Measurements from ENCODE around the gene PALD1.

PALD1 gene

GRCh38 chr10:70480239-70480861, 1.8 kb downstream of the PALD1 start:
- Histone ChIP-seq H4K91ac (ENCODE audit: low read depth, low read length, poor library complexity) (no peak overlapping the region), H3K79me1 (ENCODE audit: low read depth, low read length) (peaks cover 6% of the 10 kb centered on the region), H3K9ac (ENCODE audit: low read depth, low read length, poor library complexity) (no peak overlapping the region), H3K27me3 (ENCODE audit: control insufficient read depth in 3 of 3, insufficient read depth in 3 of 3, low read depth in 1 of 3, low read length in 3 of 3) (peaks cover 0 to 28% (median 4%) of the 10 kb centered on the region in 3 experiments), H3K23ac (ENCODE audit: low read depth, low read length, poor library complexity) (no peak overlapping the region), H2BK12ac (ENCODE audit: low read length) (no peak overlapping the region), H3K14ac (ENCODE audit: low read length) (no peak overlapping the region), H3K4ac (ENCODE audit: low read length) (no peak overlapping the region), H3K4me2 (ENCODE audit: insufficient read depth, low read length, poor library complexity, severe bottlenecking) (no peak overlapping the region), H3K18ac (ENCODE audit: low read length) (peak overlapping the region; percentile 11), H2AK5ac (ENCODE audit: low read depth, low read length) (no peak overlapping the region), H2BK120ac (ENCODE audit: low read depth, low read length) (no peak overlapping the region), H3K9me3 (replicated peaks in 1 of 2; ENCODE audit: control insufficient read depth in 2 of 2, insufficient read depth in 1 of 2, low read depth in 1 of 2, low read length in 2 of 2) (no peaks in the 10 kb centered on the region), H3K27ac (replicated peaks; ENCODE audit: low read length) (no peak overlapping the region), H2BK15ac (ENCODE audit: low read length) (no peak overlapping the region), H3K36me3 (replicated peaks in 1 of 2; ENCODE audit: control insufficient read depth in 2 of 2, insufficient read depth in 2 of 2, low read length in 2 of 2) (no peaks in the 10 kb centered on the region), H2AFZ (ENCODE audit: low read length) (no peak overlapping the region), H4K8ac (ENCODE audit: low read depth, low read length) (no peak overlapping the region), H3K4me3 (ENCODE audit: low read length in 2 of 2) (peak overlapping the region in 1 of 2 donors; percentile 75), H2BK5ac (ENCODE audit: low read length) (no peak overlapping the region), H3K4me1 (ENCODE audit: control insufficient read depth in 2 of 2, insufficient read depth in 1 of 2, low read depth in 1 of 2, low read length in 2 of 2) (peaks cover 7 to 8% of the 10 kb centered on the region in 2 donors)
- DNase-seq (ENCODE audit: low spot score), result no peak
- WGBS, 2 donors (ENCODE audit: extremely low coverage in 2 of 2, insufficient read length in 2 of 2, insufficient replicate concordance in 1 of 2), result no CpG with 5 or more reads among the region's 9 CpGs

- peaks cover 7 to 8% of the 10 kb centered on the region in 2 donors for H3K4me1 ChIP-seq (ENCODE audit: control insufficient read depth in 2 of 2, insufficient read depth in 1 of 2, low read depth in 1 of 2, low read length in 2 of 2)
- no peak overlapping the region for H2AFZ ChIP-seq (ENCODE audit: low read length)
- H3K27me3 ChIP-seq (ENCODE audit: control insufficient read depth in 3 of 3, insufficient read depth in 3 of 3, low read depth in 1 of 3, low read length in 3 of 3), result peaks cover 0 to 20% (median 4%) of the 10 kb centered on the region in 3 experiments
- H3K27ac ChIP-seq (replicated peaks; ENCODE audit: low read length), result no peak overlapping the region
- H3K4me3 ChIP-seq (ENCODE audit: low read length in 2 of 2), result no peak overlapping the region
- no peak overlapping the region for H2AK5ac ChIP-seq (ENCODE audit: low read depth, low read length)
- H3K23ac ChIP-seq (ENCODE audit: low read depth, low read length, poor library complexity), result no peak overlapping the region
- no peak overlapping the region for H4K8ac ChIP-seq (ENCODE audit: low read depth, low read length)
- no peak overlapping the region for H2BK5ac ChIP-seq (ENCODE audit: low read length)
- no CpG with 5 or more reads among the region's 9 CpGs for WGBS, 2 donors (ENCODE audit: extremely low coverage in 2 of 2, insufficient read length in 2 of 2, insufficient replicate concordance in 1 of 2)
- H2BK15ac ChIP-seq (ENCODE audit: low read length), result no peak overlapping the region
- H3K18ac ChIP-seq (ENCODE audit: low read length), result no peak overlapping the region
- peaks cover 0 to 5% of the 10 kb centered on the region in 2 donors for H3K36me3 ChIP-seq (replicated peaks in 1 of 2; ENCODE audit: control insufficient read depth in 2 of 2, insufficient read depth in 2 of 2, low read length in 2 of 2)
- H3K4me2 ChIP-seq (ENCODE audit: insufficient read depth, low read length, poor library complexity, severe bottlenecking), result no peak overlapping the region
- no peak overlapping the region for H3K4ac ChIP-seq (ENCODE audit: low read length)
- no peak for DNase-seq (ENCODE audit: low spot score)
- H3K79me1 ChIP-seq (ENCODE audit: low read depth, low read length), result peaks cover 6% of the 10 kb centered on the region
- H4K91ac ChIP-seq (ENCODE audit: low read depth, low read length, poor library complexity), result no peak overlapping the region
- no peak overlapping the region for H2BK120ac ChIP-seq (ENCODE audit: low read depth, low read length)
- H2BK12ac ChIP-seq (ENCODE audit: low read length), result no peak overlapping the region
- no peak overlapping the region for H3K14ac ChIP-seq (ENCODE audit: low read length)
- no peak overlapping the region for H3K9ac ChIP-seq (ENCODE audit: low read depth, low read length, poor library complexity)
- no peaks in the 10 kb centered on the region for H3K9me3 ChIP-seq (replicated peaks in 1 of 2; ENCODE audit: control insufficient read depth in 2 of 2, insufficient read depth in 1 of 2, low read depth in 1 of 2, low read length in 2 of 2)
Measured at GRCh38 chr10:70481105-70481504, 2.5 kb downstream of the PALD1 start.

- no peak overlapping the region for H2BK5ac ChIP-seq (ENCODE audit: low read length)
- peaks cover 7 to 8% of the 10 kb centered on the region in 2 donors for H3K4me1 ChIP-seq (ENCODE audit: control insufficient read depth in 2 of 2, insufficient read depth in 1 of 2, low read depth in 1 of 2, low read length in 2 of 2)
- no peak overlapping the region for H2BK15ac ChIP-seq (ENCODE audit: low read length)
- WGBS, 2 donors (ENCODE audit: extremely low coverage in 2 of 2, insufficient read length in 2 of 2, insufficient replicate concordance in 1 of 2), result no CpG with 5 or more reads among the region's 7 CpGs
- peaks cover 0 to 5% of the 10 kb centered on the region in 2 donors for H3K36me3 ChIP-seq (replicated peaks in 1 of 2; ENCODE audit: control insufficient read depth in 2 of 2, insufficient read depth in 2 of 2, low read length in 2 of 2)
- peak overlapping the region; percentile 35 for H3K18ac ChIP-seq (ENCODE audit: low read length)
- no peak overlapping the region for H3K14ac ChIP-seq (ENCODE audit: low read length)
- H3K4me2 ChIP-seq (ENCODE audit: insufficient read depth, low read length, poor library complexity, severe bottlenecking), result no peak overlapping the region
- no peak overlapping the region for H2AFZ ChIP-seq (ENCODE audit: low read length)
- no peak overlapping the region for H2BK120ac ChIP-seq (ENCODE audit: low read depth, low read length)
- no peak overlapping the region for H2BK12ac ChIP-seq (ENCODE audit: low read length)
- peaks cover 6% of the 10 kb centered on the region for H3K79me1 ChIP-seq (ENCODE audit: low read depth, low read length)
- H3K23ac ChIP-seq (ENCODE audit: low read depth, low read length, poor library complexity), result peak overlapping the region; percentile 14
- H2AK5ac ChIP-seq (ENCODE audit: low read depth, low read length), result no peak overlapping the region
- H3K27me3 ChIP-seq (ENCODE audit: control insufficient read depth in 3 of 3, insufficient read depth in 3 of 3, low read depth in 1 of 3, low read length in 3 of 3), result peaks cover 0 to 12% (median 4%) of the 10 kb centered on the region in 3 experiments
- no peak overlapping the region for H4K91ac ChIP-seq (ENCODE audit: low read depth, low read length, poor library complexity)
- H4K8ac ChIP-seq (ENCODE audit: low read depth, low read length), result no peak overlapping the region
- DNase-seq (ENCODE audit: low spot score), result no peak
- no peak overlapping the region for H3K4me3 ChIP-seq (ENCODE audit: low read length in 2 of 2)
- peak overlapping the region; percentile 3 for H3K9ac ChIP-seq (ENCODE audit: low read depth, low read length, poor library complexity)
- H3K27ac ChIP-seq (replicated peaks; ENCODE audit: low read length), result no peak overlapping the region
- H3K4ac ChIP-seq (ENCODE audit: low read length), result no peak overlapping the region
- no peaks in the 10 kb centered on the region for H3K9me3 ChIP-seq (replicated peaks in 1 of 2; ENCODE audit: control insufficient read depth in 2 of 2, insufficient read depth in 1 of 2, low read depth in 1 of 2, low read length in 2 of 2)
Measured at GRCh38 chr10:70481831-70482530, 3.4 kb downstream of the PALD1 start.

- peaks cover 0 to 5% of the 10 kb centered on the region in 2 donors for H3K36me3 ChIP-seq (replicated peaks in 1 of 2; ENCODE audit: control insufficient read depth in 2 of 2, insufficient read depth in 2 of 2, low read length in 2 of 2)
- no peak overlapping the region for H2BK12ac ChIP-seq (ENCODE audit: low read length)
- no peak overlapping the region for H3K4ac ChIP-seq (ENCODE audit: low read length)
- H2AFZ ChIP-seq (ENCODE audit: low read length), result no peak overlapping the region
- no peak overlapping the region for H3K4me3 ChIP-seq (ENCODE audit: low read length in 2 of 2)
- H3K79me1 ChIP-seq (ENCODE audit: low read depth, low read length), result peaks cover 6% of the 10 kb centered on the region
- H2BK120ac ChIP-seq (ENCODE audit: low read depth, low read length), result no peak overlapping the region
- H3K14ac ChIP-seq (ENCODE audit: low read length), result no peak overlapping the region
- no peak overlapping the region for H3K23ac ChIP-seq (ENCODE audit: low read depth, low read length, poor library complexity)
- H3K9ac ChIP-seq (ENCODE audit: low read depth, low read length, poor library complexity), result no peak overlapping the region
- no peak overlapping the region for H3K4me2 ChIP-seq (ENCODE audit: insufficient read depth, low read length, poor library complexity, severe bottlenecking)
- no CpG with 5 or more reads among the region's 8 CpGs for WGBS, 2 donors (ENCODE audit: extremely low coverage in 2 of 2, insufficient read length in 2 of 2, insufficient replicate concordance in 1 of 2)
- H2AK5ac ChIP-seq (ENCODE audit: low read depth, low read length), result no peak overlapping the region
- H3K27ac ChIP-seq (replicated peaks; ENCODE audit: low read length), result no peak overlapping the region
- H4K8ac ChIP-seq (ENCODE audit: low read depth, low read length), result no peak overlapping the region
- H3K4me1 ChIP-seq (ENCODE audit: control insufficient read depth in 2 of 2, insufficient read depth in 1 of 2, low read depth in 1 of 2, low read length in 2 of 2), result peaks cover 4% of the 10 kb centered on the region in 2 donors
- no peak for DNase-seq (ENCODE audit: low spot score)
- H3K18ac ChIP-seq (ENCODE audit: low read length), result no peak overlapping the region
- H3K9me3 ChIP-seq (replicated peaks in 1 of 2; ENCODE audit: control insufficient read depth in 2 of 2, insufficient read depth in 1 of 2, low read depth in 1 of 2, low read length in 2 of 2), result no peaks in the 10 kb centered on the region
- H4K91ac ChIP-seq (ENCODE audit: low read depth, low read length, poor library complexity), result no peak overlapping the region
- no peak overlapping the region for H2BK5ac ChIP-seq (ENCODE audit: low read length)
- H2BK15ac ChIP-seq (ENCODE audit: low read length), result no peak overlapping the region
- H3K27me3 ChIP-seq (ENCODE audit: control insufficient read depth in 3 of 3, insufficient read depth in 3 of 3, low read depth in 1 of 3, low read length in 3 of 3), result no peaks in the 10 kb centered on the region
Measured at GRCh38 chr10:70482982-70483760, 4.6 kb downstream of the PALD1 start.
